Kasumi-1 (cell line): Measurements from ENCODE around the gene SND1.

Experiments
- DNase-seq, 2 experiments: peaks; one replicate each; lab custom pipeline; 2025; lab: John Stamatoyannopoulos, UW

The SND1 gene

GRCh38 chr7:127905491-127906330 is 253.7 kb downstream of the SND1 start:
- peak in 1 of 2 experiments; percentile 8 for DNase-seq

- no peak for DNase-seq
These were observed 255.4 kb downstream of the SND1 start for GRCh38 chr7:127907110-127908040.

GRCh38 chr7:127908430-127909258 is 256.6 kb downstream of the SND1 start:
- no peak for DNase-seq

- no peak for DNase-seq
These were observed 257.6 kb downstream of the SND1 start for GRCh38 chr7:127909424-127910152.

GRCh38 chr7:127910670-127911069 is 258.7 kb downstream of the SND1 start:
- DNase-seq: no peak

GRCh38 chr7:127911968-127912511 is 260.0 kb downstream of the SND1 start:
- DNase-seq: no peak

GRCh38 chr7:127912901-127913300 is 260.9 kb downstream of the SND1 start:
- no peak for DNase-seq

GRCh38 chr7:127913686-127914085 is 261.7 kb downstream of the SND1 start:
- no peak for DNase-seq

- no peak for DNase-seq
These were observed 262.7 kb downstream of the SND1 start for GRCh38 chr7:127914693-127915092.

GRCh38 chr7:127916735-127917134 is 264.7 kb downstream of the SND1 start:
- no peak for DNase-seq

GRCh38 chr7:127918130-127918529 is 266.1 kb downstream of the SND1 start:
- no peak for DNase-seq

GRCh38 chr7:127920787-127921438 is 268.9 kb downstream of the SND1 start:
- no peak for DNase-seq

- no peak for DNase-seq
These were observed 270.7 kb downstream of the SND1 start for GRCh38 chr7:127922656-127923055.

GRCh38 chr7:127924874-127925273 is 272.9 kb downstream of the SND1 start:
- DNase-seq: no peak

GRCh38 chr7:127927348-127927696 is 275.3 kb downstream of the SND1 start:
- DNase-seq: peak; percentile 12 to 27

GRCh38 chr7:127928222-127928621 is 276.2 kb downstream of the SND1 start:
- no peak for DNase-seq

GRCh38 chr7:127928852-127929251 is 276.9 kb downstream of the SND1 start:
- no peak for DNase-seq

- no peak for DNase-seq
These were observed 278.6 kb downstream of the SND1 start for GRCh38 chr7:127930341-127931328.

GRCh38 chr7:127932076-127932475 is 280.1 kb downstream of the SND1 start:
- no peak for DNase-seq
